ENCODE data around the gene RAB24.
"Not testable (repeated sequence)": the region's sequence is repeated elsewhere in the genome, so short reads cannot be mapped to it uniquely, and the experiment has no call there.

RAB24 gene

DNA sequence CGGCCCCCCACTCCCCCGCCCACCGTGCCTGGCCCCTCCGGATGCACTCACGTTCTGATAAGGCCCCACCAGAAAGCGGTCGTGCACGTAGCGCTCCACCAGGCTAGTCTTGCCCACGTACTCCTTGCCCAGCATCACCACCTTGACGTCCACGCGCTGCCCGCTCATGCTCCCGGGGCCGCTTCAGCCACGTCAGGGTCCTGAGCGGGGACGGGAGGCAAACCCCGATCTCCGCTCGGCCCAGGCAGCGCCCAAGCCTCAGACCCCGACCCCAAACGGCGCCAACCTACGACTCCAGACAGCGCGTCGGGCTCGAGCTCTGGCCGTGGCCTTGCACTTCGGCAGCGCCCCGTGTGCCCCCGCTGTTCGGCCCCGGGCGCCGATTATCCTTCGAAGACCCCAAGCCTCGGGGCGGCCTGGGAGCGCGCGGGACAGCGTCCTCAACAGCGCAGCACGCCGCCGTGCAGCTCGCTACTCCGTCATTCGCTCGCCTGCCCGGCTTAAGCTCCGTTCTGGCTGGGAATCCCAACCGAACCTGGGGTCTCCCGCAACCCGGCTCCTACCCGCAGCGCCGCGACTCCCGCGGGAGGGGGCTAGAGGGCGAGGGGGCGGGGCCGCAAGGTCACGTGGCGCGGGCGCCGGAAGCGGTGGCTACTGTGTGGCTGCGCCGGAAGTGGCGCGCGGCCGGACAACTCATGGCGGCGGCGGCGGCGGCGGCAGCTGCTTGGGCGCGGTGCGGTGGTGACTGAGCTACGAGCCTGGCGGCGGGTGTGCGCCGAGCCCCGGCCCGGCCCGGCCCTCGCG lies at the start of gene RAB24, which contains the start of gene PRELID1:
Gene RAB24 (minus strand): TSS at position 599 of the 804 bp plus-strand sequence. CDS start 431 bp downstream, at position 168.
Gene PRELID1 (plus strand): TSS at position 679 of the 804 bp plus-strand sequence. CDS start 187 bp downstream, outside the sequence.
- DNase-seq, result peak; percentile 90

DNA sequence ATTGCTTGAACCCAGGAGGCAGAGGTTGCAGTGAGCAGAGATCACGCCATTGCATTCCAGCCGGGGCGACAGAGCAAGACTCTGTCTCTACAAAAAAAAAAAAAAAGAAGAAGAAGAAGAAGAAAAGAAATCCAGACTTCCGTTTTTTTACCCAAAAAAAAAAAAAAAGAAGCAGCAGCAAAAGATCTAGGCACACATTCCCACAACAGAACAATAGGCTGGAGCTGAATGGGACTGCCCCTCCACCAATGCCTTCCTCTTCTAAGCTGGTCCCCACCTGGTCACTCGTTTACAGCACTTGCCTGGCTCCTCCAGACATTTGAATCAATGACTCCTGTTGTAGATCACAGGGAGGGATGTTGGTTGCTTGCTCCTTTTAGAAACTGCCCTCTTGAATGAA lies 49.6 kb upstream of the RAB24 start:
- peak; percentile 57 for DNase-seq

DNA sequence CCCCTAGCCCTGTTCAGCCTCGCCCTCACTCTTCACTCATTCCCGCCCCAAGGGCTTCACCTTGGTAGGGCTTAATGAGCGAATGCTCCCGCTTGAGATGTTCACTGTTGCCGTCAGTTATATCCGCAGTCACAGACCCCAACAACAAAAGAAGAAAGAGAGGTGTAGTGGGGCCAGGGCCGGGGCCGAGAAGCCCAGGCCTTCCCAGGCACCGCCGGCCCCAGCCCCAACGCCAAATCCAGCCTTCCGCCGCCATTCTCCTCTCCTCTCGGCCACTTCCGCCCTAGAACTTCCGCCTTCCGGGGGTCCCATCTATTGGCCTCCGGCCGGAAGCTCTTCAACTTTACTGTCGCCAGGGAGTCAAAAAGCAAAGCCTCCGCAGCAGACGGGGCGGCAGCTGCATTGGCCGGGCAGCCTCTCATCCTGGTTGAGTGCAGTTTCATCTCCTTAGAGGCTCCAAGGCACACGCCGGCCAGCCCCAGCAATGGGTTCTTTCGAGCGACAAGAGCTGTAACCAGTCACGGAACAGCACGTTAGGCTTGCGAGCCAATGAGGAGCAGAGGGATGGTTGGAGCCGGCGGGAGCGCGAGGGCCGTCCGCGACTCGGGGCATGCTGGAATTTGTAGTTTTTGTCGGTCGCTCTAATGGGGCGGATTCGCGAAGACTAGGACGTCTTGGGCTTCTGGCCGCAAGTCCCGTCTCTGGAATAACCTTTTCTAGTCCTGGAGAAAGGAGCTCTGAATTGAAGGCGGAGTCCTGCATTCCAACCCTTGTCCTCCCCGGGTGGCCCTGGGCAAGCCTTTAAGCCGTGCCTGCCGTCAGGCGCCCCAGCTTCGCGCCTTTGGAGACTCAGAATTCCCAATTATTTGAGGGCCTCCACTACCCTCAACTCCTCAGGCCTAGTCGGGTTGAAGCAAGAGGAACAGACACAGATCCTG lies 48.1 kb upstream of the RAB24 start, which contains the start of gene LMAN2:
Gene LMAN2 (minus strand): TSS at position 277 of the 938 bp plus-strand sequence. CDS start 21 bp downstream, at position 256.
- DNase-seq, result peak; percentile 96

DNA sequence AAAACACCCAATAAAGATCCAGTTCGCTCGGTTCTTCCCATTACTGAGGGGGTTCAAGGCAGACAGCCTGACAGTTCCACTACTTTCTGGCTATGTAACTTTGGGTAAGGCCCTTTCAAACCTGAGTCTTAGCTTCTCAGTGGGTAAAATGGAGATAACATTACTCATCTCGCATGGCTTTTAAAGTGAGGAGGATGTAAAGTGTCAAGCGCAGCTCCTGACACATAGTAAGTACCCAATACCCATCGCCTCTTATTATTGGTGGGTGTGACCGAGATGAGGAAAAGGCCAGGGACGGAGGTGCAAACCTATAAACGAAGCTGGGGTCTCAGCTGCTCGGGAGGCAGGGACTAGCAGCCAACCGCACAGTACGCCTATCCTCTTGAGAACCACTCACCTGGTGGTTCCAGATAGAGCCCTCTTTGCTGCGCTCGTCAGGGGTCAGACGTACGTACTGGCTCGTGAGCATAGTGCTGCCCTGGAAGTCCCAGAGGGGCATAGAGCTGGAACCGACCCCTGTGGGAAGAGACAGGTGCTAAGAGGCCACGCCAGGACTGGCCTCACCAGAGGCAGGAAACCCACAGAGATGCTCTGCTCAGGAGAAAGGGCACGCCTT lies 47.4 kb upstream of the RAB24 start:
- DNase-seq, result no peak

DNA sequence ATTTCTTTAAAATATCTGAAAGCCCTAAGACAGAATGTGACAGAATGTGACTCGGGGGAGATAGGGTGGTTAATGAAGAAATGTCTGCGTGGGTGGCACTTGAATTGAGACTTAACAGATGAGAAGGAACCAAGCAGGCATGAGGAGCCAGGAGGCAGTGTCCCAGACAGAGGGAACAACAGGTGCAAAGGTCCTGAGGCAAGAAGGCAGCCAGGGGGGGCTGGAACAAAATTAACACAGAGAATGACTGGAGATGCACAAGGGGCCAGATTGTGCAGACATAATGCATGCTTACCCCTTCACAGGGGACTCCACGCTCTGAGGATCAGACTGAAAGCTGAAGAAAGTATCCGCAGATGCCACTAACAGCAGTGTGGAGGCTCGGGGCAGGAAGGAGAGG lies 46.2 kb upstream of the RAB24 start:
- DNase-seq, result no peak

DNA sequence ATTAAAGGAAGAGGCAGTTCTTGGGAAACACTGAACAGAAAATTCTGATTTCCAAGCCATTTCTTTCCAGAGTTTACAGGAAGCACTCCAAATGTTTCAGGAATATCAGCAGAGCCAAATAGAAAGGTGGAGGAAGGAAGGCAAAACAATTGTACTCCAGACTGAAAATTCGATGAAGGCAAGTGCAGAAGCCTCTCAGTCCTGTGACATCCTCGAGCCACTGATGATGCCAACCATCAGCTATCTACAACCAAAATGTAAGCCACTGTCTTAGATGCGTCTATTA lies 45.8 kb upstream of the RAB24 start:
- no peak for DNase-seq

DNA sequence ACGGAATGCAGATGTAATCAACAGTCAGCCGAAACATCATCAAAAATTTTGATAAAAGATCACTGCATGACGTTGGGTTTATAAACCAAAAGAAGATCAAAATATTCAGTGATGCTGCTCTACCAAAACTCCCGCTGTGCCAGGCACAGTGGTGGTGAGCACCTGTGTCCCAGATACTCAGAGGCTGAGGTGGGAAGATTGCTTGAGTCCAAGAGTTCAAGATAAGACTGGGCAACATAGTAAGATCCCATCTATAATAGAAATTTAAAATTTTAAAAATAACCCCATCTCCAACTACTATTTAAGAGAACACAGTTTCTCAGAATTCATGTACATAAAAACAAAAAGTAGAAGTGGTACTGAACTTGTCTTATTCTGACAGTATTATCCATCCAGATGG lies 44.2 kb upstream of the RAB24 start:
- no peak for DNase-seq

DNA sequence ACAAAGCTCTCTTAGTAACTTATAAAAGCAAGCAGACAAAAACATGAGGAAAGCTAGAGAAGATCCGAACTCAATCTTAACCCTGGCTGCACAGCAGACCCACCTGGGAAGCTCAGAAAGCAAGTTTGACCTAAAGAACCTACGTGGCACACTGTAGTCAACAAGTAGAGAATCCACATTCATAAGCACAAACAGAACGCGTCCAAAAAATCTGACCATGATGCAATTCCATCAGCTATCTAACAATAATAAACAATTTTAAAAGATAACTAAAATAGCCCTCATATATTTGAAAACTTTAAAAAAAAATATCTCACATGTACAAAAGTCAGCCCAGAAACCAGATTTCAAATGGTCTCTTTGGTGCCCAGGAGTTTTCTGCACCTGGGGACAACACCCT lies 43.3 kb upstream of the RAB24 start:
- DNase-seq, result no peak

DNA sequence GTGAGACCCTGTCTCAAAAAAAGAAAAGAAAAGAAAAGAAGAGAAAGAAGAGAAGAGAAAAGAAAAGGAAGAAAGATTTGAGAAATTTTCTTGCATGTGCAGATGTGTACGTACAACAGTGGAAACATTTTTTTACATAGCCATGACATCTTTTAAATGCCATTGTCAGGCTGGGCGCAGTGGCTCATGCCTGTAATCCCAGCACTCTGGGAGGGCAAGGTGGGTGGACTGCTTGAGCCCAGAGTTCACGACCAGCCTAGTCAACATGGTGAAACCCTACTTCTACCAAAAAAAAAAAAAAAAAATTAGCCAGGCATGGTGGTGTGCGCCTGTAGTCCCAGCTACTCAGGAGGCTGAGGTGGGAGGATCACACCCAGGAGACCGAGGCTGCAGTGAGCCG lies 41.4 kb upstream of the RAB24 start:
- DNase-seq, result no peak

DNA sequence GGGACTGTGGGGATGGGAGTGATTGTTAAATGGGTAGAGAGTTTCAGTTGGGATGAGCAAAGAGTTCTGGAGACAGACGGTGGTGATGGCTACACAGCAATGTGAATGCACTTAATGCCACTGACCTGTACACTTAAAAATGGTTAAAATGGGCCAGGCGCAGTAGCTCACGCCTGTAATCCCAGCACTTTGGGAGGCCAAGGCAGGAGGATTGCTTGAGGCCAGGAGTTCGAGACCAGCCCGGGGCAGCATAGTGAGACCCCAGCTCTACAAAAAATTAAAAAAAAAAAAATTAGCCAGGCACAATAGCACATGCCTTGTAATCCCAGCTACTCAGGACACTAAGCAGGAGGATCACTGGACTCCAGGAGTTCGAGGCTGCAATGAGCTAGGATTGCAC lies 40.3 kb upstream of the RAB24 start:
- DNase-seq, result no peak

DNA sequence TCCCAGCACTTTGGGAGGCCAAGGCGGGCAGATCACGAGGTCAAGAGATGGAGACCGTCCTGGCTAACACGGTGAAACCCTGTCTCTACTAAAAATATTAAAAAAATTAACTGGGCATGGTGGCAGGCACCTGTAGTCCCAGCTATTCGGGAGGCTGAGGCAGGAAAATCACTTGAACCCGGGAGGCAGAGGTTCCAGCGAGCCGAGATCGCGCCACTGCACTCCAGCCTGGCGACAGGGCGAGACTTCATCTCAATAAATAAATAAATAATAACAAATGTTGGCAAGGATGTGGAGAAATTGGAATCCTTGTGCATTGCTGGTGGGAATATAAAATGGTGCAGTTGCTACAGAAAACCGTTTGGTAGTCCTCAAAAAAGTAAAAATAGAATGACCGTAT lies 39.5 kb upstream of the RAB24 start:
- DNase-seq, result not testable (repeated sequence)

DNA sequence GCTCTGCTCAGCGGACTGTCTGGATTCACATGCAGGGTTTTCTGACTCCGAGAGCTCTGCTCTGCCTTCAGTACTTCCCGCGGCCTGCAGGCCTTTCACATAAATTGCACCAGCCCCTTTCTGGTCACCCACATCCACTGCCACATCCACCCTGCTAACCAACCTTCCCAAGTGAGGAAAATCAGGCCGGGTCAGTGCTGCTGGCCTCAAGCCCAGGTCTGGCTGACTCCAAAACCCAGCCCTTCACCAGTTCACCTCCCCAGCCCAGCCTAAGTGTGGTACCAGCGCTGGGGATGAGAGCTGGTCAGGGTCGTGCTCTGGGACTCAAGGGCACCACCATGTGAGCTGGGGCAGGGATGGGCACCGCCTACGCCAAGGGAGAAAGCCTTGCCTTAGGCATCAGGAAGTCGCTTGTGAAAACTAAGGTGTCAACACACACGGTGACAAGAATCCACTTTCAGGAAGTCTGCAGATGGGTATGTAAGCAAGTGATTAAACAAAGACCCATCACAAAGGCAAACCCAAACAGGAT lies 35.7 kb upstream of the RAB24 start:
- no peak for DNase-seq

DNA sequence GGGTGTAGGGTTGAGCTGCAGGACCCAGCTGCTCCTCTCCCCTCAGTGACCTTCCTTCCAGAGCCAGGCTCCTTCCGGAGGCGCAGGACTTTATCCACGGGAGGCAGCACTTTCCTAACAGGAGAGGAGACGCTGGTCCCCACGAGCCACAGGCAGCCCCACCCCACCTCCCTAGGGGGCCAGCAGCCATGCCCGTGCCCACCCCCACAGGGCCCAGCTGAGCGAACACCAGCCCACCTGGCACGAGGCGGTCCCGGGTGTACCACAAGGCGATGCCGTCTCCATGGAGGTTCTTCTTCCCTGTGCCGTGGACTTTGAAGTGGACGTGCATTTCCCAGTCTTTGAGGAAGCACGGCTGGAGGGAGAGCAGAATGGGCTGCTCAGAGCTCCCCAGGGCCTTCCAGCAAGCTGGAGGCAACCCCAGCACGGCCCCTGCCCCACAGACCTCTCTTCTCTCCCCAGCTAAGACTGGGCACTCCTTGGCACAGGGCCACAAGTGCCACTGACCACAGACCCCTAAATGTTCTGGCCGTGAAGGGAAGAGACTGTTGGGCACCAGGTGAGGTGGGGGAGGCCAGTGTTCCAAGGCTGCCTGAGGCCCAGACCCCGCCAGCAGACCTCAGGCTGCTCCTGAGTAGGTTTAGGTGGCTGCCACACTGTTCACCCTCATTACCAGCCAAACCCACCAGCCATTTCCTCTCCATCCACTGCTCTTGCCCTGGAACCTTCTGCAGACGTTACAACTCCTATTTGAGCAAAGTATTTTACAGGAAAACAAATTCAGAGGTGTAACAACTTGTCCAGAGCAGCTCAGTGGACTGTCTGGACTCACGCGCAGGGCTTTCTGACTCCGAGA lies 35.0 kb upstream of the RAB24 start:
- DNase-seq, result no peak

DNA sequence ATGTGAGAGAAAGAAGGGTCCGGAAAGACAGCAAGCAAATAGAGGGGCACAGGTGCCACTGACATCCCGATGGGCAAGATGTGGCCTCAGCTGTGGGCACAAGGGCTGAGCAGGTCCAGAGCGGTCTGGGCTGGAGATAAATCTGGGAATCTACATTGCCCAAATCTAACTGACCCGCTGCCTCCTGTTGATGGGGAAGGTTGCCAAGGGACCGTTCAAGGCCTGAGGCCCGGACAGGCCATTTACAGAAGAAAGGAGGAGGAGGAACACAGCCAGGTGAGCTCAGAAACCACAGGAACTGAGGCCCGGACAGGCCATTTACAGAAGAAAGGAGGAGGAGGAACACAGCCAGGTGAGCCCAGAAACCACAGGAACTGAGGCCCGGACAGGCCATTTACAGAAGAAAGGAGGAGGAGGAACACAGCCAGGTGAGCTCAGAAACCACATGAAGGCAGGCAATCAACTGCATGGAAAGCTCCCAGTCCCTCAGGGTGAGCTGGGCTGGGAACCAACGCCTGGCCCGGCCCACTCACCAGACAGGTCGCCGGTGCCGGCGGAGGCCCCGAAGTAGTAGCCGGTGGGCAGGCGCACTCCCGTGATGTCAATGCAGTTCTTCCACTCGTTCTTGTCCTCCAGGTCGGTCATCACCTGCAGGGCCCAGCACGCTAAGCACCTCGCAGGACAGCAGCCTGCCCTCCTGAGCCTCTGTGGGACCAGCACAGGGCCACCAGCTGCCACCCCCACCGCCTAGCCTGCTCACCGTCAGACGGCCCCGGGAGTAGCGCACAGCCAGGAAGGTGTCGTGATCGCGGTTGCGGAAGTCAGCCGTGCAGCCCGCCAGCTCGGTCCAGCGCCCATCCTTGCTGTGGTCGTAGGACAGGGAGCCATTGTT lies 33.3 kb upstream of the RAB24 start:
- DNase-seq, result no peak

DNA sequence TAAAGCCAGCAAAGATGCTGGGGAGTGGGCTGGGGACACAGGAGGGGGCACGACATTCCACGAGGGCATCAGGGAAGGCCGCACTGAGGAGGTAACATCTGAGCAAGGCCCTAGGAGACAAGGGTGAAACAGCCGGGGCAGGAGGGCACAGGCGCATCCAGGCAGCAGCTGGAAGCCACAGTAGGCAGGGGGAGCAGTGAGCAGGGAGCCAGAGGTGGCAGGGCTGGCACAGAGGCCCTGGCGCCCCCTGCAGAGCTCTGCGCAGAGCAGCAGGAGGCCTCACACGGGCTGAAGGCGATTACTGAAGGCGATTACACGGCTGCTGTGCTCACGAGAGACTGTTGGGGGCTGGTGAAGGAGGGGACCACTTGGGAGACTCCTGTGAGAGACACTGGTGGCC lies 32.6 kb upstream of the RAB24 start:
- peak; percentile 61 for DNase-seq

DNA sequence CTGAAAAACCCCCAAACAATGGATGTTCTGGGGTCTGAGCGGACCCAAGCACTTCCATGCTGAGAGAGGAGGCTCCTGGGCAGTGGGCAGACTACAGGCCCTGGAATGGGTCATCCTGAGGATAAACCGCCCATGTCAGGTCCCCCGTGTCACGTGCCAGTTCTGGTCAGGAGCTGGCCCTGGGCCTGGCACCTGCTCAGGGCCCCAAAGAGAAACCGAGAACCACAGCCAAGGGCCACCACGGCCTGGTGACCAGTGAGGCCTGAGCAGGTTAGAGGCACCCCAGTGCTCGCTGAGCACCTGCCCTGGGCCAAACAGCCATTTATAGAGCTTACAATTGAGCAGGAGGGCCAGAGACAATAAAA lies 32.2 kb upstream of the RAB24 start:
- DNase-seq, result no peak

DNA sequence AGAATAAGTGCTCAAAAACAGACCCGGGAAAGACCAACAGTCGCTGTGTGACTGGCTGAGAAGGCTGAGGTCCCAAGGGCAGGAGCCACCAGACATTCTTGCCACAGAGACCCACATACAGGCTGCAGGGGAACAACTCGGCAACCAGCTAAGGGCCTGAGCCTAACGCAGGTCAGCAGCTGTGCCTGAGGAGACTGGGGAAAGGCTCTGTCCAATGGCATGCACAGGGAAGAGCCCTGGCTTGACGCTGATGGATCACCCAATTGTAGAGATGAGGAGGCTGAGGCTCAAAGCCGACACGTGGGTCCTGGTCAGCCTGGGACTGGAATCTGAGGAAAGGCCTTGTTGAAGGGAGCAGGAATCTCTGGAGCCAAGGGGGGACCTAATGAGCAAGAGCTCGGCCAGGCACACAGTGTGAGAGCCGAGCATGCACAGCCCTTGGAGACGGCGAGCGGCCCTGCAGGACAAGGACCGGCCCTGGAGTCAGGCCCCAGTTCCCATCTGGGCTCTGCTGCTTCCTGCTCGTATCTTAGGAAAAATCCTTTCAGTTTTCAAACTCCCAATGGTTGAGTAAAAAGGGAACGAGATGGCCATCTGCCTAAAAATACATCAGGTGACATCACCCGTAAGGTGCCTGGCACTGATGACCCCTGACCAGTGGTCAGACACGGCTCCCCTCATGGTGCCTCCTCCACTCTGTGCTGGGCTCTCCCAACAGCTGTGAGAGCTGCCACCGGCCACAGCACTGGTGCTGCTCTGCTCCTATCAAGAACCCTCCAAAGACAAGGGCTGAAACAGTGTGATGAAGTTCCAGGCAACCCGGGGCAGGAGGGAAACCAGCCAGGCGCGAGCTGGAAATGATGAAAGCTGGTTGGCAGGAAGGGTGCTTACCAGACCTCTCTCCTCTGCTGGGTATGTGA lies 31.5 kb upstream of the RAB24 start:
- no peak for DNase-seq

DNA sequence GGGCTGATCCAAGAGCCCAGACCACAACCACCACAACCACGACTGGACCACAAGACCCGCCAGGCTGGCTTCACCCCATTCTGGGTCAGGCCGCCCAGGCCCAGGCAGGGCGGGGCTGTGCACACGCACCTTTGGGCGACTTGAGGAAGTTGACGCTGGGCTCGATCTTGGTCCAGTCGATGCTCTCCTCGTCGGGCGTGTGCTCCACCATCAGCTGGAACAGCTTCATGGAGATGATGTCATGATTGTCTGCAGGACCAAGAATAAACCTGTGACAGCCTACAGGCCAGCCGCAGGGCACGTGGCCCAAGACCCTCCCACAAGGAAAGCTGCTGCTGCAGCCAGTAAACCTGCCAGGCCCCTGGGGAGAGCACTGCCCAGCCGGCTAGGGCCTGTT lies 30.6 kb upstream of the RAB24 start:
- no peak for DNase-seq

DNA sequence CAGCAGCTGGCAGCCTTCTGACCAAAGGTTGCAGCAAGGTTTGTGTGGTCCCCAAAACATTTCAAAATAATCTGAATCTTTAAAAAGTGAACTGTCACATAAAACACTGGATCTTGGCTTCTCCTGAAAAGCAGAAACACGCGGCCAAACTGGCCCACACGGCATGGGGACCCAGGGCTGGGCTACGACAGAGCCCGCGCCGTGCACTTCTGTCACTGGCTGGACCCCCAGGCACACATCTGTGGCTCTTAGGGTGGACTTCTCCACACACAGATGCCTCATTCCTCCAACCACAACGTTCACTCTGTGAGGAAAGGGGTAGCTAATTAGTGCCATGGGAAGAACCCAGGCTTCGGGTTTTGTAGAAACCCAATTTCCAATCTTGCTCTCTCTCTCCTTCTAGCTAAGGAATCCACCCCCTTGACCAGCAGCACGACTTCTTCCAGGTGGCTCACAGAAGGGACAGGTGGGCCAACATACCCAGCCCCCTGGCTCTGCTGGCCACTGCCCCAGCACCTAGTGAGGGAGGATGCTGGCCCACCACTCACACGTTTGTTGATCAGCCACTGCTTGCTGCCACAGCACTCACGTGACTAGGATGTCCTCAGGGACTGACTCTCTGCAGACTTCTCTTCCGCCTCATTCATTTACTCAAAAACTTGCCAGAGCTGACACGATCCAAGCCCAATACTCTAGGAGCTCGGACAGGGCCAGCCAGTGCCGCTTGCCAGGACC lies 30.1 kb upstream of the RAB24 start:
- DNase-seq, result no peak
